Myocyte (in vitro differentiated cells): ENCODE data around the gene STARD5. TPM values are rescaled to one million over a fixed set of nuclear protein-coding genes. Genes with fewer than 3 reads are reported as not detected.

Experiments
- DNase-seq: peaks from one replicate; pipeline ENCODE4 v3.0.0-alpha.2; 2012; ENCODE audit warnings: low read depth
- total RNA-seq: library from RNA; depleted of rRNA; stranded (reverse); fragments of >200 nt; gene quantifications from 2 replicates; pipeline ENCODE4 v1.2.3, GENCODE V29; 2014

The STARD5 gene
- total RNA-seq, 1 donor from 2014 or later: 4.0 TPM

DNA sequence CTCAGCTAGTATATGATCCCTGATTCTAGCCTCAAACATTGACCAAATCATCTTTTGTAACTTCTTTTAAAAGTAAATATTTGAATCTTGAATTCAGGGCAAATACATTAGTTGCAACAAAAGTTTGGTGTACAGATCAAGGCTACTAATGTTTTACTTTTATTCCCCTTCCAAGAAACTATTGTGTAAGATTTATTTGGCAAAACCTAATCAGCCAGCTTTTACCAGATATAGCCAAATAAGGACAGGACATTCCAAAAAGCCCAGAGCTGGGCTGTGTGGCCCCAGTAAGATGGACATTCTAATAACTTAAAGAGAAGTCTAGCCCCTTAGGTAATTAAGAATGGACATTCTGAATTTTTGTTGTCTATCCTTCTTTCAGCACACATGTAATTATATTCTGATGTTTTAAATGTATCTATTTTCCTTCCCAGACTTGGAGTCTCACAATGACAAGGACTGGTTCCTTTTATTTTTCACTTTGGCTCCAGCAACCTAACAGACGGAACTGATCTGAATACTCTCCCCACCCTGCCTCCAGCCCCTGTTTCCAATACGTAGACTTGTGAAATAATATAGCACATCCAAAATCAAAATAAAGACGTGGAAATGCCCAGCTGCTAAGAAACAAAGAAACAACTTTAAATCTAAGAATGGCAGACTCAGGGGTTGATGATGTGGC lies 48.1 kb downstream of the STARD5 start:
- DNase-seq: no peak

DNA sequence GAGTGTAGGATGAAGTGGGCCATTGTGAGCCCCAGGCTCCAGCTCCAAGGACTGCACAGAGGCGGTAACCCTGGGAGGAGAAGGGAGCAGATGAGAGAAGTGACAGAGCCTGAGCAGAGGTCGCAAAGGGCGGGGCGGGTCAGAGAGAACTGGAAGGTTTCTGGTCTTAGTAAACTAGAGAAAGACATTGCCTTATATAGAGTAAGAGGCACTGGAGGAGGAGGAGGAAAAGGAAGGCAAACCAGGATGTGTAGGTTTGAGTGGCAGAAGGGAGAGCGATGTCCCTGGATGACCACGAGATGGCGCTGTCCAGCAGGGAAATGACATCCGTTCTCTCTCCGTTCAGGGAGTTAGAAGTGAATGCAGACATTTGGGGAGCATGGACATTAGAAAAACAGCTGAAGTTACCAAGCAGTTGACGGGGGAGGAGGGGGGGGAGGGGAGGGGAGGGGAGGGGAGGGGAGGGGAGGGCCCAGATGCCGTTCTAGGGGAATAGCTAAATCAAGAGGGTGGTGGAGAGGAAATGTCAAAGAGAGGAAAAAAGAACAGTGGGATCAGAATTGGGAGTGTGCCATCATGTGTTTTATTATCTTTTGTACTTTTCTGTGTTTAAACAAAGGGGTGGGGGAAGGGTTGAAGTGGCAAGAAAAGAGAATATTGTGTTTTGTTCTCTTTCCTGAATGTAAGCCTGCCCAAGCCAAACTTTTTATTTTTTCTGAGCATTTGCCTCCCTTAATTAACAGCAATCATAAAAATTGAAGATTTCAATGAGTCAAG lies 48.8 kb downstream of the STARD5 start:
- peak; percentile 85 for DNase-seq

DNA sequence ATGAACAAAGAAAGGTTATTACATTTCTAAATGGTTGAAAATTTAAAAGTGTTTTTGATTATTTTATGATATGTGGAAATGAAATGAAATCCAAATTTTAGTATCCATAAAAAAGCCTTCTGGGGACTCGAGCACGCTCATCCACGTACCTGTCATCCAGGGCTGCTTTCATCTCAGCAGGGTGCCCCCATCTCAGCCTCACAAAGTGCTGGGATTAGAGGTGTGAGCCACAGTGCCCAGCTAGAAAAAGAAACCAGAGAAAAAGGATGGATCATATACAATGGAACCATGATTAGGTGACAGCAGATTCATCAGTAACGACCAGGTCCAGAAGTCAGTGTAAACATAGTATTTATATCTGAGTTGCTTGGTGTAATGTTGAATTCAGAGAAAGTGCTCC lies 49.7 kb downstream of the STARD5 start:
- no peak for DNase-seq

DNA sequence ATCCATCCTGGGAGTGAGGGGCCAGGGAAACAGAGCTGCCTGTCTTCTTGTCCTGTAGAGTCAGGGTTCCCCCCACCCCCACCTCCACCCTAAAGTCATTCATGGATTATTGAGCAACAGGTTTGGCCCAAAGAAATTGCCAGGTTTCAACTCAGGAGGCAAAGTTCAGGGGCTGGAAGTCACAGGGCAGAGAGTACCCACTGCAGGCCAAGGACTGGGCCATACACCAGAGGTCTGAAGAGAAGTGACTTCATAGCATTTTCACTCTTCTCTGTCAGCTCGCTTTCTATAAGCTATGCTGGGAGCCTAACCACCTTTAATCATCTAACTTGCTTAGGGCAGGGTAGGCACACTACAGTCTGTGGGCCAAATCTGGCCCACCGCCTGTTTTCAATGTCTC lies 50.1 kb downstream of the STARD5 start:
- no peak for DNase-seq

DNA sequence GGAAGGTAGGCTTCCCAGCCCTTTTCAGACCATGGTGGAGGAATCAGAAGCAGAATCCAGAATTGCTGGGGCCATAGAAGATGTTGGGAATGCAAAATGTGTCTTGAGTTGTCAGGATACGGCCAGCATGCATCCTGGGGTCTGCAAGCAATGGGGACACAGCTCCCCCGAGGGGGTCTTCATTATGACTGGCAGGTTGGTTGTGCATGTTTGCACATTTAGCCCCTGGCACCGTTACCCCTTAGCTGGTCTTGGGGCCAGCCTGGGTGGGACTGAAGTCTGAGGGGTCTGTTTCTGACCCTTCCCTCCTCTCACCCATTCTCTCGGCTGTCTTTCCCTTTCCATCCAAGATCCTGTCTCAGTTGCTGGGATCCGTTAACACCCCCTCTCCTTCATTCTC lies 50.7 kb downstream of the STARD5 start:
- no peak for DNase-seq

DNA sequence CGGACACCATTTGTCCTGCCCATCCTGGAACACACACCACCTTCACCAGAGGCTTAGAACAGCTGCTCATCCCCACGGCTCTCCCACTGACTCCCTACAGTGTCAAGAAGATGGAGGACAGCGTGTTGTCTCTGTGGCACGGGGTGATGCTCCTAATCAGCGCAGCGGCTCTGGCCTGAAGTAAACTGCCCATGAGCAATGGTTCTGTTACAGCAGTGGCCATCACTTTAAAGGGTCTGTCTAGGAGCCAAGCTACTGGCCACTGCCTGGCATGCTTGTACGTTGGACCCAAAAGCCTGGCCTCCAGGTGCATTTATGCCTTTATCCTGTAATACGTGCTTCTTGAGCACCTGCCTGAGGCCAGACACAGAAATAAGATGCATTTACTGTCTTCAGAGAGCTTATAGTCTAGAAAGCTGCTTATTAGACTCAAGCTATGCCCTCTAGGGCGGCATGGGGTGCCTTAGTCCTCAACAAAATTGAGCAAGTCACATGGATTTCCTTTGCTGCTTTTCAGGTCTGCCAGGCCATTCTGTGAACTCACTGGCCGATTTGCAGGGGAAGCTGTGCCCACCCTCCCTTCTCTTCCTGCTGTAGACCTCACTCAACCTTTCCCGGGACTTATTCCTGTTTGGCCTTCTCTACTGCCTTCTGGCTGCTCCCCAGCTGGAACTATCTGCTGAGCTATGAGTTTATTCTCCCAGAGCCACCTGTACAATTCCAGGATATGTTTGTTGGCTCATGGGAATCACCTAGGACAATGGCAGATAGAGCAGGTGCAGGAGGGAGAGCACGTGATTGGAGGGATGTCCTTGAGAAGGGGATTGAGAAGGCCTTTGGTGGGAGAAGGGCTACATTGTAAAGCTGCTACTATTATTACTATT lies 51.9 kb downstream of the STARD5 start:
- no peak for DNase-seq

DNA sequence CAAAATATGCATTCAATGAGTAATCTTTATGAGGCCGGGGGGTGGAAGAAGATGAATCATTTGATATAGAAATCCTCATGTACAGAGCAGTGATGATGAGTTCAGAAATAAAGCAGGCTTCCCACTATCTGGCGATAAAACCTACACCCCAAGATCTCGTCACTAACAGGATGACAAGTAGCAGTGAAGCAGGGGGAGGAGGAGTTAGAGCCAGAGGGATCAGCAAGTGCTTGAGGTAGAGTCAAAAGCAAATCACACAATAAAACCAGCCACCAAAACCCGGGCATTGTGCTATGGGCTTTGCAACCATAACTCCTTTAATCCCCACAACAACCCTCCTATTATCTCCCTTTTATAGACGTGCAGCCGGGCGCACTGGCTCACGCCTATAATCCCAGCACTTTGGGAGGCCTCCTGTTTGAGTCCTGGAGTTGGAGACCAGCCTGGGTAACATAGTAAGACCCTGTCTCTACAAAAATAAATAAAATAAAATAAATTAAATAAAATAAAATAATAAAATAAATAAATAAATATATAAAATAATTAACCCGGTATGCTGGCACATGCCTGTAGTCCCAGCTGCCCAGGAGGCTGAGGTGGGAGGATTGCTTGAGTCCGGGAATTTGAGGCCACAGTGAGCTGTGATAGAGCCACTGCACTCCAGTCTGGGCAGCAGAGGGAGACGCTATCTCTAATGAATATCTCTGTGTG lies 53.0 kb downstream of the STARD5 start:
- DNase-seq: no peak

DNA sequence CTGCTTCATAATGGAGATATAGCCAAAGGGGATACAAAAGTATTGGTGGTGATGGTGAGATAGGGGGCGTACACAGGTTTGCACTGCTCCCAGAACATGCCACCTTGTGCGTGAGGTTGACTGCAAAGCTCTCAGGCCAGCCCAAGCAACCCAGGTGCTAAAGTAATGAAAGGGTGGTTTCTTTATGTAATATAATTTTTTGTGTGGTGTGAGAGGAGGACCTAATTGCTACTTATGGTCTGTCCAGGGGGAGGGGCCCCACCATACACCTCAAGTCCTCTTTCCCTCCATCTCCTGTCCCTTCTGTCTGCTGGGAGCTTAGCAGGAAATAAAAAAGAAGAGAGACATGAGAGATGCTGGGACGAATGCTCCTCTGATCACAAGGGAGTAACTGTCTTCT lies 53.8 kb downstream of the STARD5 start:
- DNase-seq: no peak

DNA sequence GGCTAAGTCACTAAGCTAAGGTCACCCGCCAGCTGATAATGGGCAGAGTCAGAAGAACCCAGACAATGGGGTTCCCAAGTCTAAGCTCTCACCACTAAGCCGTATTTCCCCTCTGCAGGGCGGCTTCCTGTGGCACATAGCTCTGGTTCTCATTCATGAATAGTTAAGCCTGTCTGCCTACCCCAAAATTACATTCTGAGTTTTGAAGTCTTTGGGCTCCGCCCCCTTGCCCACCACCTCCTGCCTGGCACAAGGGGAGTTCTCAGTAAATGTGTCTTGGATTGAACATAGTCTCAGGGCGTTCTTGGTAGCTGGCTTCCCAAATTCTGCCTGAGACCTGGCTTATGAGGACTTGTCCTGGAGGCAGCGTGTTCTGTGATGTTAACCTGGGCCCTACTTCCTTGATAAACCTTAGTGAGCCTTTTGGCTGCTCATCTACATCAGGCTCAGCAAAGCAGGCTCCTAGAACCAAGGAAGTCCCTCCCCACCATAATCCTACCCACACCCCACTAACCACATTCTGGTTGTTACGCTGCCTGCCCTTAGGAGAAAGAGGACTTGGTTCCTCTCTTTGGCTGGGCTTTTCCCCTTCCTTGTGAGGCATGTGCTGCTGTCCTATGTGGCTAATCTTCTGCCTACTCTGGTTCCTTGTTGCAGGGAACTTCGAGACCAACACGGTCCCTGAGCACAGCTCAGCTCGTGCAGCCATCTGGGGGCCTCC lies 54.9 kb downstream of the STARD5 start:
- DNase-seq: no peak

DNA sequence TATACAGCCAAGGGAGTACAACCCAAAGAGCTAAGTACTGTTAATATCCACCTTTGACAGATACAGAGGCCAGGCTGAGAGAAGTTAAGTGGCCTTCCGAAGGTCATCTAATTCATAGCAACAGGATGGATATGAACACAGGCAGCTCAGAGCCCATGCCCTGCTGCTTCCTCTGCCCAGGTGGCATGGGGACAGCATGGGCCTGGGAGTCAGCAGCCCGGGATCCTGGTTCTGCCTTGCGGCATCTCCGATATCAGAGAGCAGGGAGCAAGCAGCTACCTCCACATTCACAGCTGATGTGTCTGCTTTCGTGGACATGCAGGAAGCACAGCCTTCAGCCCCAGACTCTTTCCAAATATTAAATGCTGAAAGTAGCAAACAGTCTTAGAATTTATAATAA lies 55.6 kb downstream of the STARD5 start:
- no peak for DNase-seq

DNA sequence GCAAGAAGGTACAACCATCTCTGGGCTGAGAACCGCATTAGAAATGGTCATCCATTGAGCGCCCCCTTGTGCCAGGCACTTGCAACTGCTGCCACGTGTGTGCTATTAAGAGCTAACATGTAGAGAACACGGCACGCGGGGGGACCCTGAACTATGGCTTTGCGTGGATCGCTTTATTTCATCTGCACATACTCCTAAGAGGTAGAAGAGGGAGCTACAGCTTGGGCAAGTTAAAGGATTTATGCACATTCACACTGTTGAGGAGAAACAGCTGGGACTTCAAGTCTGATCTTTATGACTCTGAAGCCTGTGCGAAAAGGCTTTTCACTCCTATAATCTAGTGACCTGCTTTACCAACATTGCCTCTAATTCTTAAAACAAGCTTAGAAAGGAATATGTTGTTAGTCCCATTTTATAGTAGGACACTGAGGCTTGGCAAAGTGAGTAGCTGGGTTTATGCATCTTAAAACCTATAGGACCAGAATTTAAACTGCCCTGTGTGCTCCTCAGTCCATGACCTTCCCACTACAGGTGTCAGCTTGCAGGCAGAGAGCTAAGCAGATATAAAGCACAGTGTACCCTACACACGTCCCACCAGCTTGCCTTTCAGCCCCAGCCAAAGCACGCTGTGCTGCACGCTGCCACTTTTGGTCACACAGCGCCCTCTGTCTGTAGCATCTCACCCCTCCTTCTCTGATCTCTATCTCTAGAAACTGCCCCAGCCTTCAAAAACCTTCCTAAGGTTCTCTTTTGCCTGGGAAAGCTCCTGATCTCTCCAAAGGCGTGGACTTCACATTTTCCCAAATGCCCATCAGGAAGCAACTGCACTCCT lies 57.8 kb downstream of the STARD5 start:
- peak; percentile 83 for DNase-seq

DNA sequence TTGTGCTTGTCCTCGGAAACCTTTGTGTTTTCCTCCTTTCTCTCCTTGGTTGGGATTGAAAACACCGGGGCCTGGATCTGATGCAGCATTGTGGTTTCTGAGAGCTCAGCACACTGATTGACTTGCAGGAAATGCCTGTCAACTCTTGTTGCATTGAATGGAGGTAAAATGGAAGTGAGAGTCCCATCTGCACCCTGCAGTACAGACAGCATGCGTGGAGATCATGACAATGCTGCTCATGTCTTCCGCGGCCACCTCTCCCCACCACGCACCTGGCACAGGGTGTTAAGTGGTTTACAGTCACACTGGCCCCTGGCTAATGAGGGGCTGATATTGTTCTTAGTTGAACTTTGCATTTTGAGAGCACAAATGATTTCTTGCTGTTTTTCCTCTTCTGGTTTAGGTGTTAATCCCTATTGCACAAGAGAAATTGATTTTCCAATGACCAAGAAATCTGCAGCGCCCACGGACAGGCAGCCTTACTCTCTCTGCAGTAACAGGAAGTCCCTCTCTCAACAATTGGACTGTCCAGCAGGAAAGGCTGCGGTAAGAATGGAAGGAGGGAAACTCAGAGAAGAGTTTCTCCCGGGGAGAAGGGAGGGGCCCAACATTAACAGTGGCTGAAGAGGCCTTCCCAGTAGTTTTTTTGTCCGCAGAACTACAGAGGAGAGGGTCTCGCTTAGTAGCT lies 58.5 kb downstream of the STARD5 start:
- DNase-seq: no peak

DNA sequence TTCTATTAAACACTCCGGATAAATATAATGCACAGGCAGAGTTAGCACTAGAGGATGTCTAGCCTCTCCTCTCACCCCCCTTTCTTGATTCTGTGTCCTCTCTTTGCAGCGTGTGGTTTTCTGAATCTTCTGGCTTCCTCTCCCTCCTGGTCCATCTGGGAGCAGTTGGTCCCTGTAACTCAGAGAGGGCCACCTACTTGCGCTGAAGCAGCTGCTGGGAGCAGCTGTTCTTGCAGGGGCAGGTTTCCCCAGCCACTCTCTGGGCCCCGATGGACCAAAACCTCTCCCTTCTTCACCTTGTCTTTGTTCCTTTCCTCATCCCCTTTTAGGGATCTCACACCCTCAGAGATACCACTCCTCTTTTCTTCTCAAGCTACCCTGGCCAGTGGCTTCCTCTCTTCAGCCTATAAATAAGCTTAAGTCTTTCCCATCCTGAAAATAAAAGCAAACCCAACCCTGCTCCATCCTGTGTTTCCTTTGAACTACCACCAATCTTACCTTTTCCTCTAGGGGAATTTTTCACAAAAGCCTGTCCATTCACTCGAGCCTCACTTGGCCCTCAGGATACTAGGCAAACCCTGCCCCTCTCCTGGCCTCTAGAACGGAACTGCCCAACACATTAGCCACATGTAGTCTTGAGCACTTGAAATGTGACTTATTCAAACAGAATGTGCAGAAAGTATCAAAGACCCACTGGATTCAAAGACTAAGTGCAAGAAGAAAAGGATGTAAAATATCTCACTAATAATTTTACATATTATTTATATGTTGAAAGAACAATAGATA lies 59.7 kb downstream of the STARD5 start:
- DNase-seq: peak; percentile 19

DNA sequence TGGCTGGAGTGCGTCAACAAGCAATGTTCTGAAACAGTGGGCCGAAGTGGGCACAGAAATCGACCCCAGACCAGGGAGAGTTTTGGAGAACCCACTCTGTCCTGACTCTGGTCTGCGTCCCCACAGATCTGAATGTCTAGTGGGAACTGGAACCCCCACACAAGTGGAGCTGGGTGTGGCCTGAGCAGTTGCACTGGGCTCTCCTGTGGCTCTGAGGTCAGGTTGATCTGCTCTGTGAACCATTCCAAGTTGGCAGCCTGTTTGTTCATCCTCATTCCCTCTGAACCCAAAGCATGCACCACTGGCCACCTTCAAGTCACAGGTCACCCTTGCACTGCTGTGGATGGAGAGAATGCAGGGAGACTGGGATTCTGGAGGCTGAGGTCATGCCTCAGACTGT lies 60.5 kb downstream of the STARD5 start:
- no peak for DNase-seq

DNA sequence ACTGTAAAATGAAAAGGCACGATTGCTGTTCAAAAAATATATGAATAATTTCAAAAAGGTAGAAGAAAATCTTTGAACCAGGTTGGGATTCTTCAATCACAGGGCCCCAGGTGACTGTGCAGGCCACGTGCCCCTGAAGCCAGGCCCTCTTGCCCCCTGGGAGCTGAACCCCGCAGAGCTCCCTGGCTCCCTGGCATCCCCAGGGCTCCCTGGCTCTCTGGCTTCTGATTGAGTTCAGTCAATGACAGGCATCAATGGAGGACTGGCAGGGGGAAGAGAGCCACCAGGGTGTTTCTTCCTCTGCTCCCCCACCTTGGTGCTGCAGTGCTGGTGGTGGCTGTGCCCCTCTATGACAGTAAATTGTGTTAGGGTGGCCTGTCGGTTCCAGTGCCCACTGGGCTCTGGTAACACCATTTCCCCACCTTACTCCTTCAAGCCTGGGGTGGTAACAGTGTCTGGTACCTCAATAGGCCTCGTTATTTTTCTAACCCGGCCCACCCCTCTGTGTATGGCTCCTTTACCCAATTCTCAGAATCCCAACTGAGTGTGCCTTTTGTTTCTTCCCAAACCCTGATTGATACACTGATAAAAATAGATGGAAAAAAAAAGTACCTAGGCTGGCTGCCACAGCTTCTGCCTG lies 62.6 kb downstream of the STARD5 start:
- DNase-seq: no peak

DNA sequence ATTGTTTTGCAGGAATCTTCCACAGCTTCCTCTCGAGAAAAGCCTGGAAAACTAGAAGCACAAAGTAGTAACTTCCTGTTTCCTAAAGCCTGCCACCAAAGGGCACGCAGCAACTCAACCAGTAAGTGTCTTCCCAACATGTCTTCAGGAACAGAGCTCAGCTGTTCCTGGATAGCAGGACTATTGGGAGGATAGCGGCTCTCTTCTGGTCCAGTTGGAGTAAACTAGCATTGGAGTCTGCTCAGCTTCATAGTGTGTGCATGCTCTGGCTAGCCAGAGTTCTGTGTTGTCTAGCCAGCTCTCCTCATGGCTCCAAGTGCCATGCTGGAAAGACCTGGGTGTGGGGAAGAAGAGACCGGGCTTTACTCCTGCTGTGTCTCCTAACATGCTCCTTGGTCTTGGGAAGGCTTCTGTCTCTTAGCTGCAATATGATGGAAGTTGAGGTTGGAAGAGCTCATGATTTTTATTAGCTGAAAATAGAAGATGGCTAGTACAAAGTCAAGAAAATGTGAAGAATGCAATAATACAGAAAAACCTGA lies 64.1 kb downstream of the STARD5 start:
- DNase-seq: no peak
